ENCODE data around the gene COPS2. TPM values are rescaled to one million over a fixed set of nuclear protein-coding genes. Genes with fewer than 3 reads are reported as not detected.
"Not testable (repeated sequence)": the region's sequence is repeated elsewhere in the genome, so short reads cannot be mapped to it uniquely, and the experiment has no call there.

COPS2 gene
- total RNA-seq, 2 experiments from 2014 or later: 53.3 to 68.9 TPM

DNA sequence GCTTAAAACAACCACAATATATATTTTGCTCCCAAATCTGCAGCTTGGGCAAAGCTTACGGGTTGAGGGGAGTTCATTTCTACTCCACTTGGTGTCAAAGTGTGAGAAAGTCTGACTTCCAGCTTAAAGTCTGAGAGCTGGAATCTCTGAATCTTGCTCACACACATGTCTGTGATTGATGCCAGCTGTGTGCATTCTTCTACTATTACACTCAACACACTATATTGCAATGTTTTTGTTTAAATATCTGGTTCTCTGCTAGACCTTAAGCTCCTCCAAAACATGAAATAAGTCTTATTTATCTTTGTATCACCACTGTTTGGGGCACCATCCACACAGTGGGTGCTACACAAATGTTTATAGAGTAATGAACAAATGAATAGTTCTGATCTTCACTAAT is 72.4 kb downstream of the COPS2 start:
- DNase-seq: no peak

DNA sequence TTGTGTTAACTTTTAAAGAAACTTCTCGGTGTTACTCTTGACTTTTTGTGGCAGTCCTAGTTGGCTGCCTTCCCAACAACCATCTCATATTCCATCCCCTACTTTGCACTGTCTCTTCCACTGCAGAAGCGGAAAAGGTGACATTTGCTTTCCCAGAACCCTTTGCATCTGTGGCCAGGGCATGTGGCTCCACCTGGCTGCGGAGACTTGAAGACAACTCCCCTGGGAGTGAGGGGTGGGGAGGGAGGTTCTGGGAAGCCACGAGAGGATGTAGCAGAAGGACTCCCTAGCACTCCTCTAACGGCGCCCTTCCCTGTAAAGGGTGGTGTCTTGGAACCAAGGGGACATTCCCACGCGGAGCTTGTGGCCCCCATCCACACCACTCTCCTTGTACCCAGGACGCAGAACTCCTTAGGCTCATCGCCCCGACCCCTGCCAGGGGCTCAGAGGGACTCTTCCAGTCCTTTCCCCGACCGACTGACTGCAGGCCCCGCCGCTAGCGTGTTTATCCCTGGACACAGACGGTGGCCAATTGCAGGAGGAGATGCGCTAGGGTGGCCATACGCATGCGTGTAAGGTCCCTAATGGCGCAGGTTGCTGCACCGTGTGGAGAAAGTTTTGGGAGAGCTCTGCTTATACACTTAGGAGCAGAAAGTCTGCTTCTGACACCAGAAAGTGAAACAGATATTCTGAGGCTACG is 75.9 kb downstream of the COPS2 start:
- Mint-ChIP-seq H3K27ac (no peak overlapping the region), H3K9me3 (ENCODE audit: low read depth) (no peaks in the 10 kb centered on the region), H3K4me1 (peaks cover 2% of the 10 kb centered on the region), H3K27me3 (peaks cover 13% of the 10 kb centered on the region), H3K4me3 (no peak overlapping the region), H3K36me3 (no peaks in the 10 kb centered on the region)
- CTCF ChIA-PET: no interaction called here
- no peak for DNase-seq
- ATAC-seq: no peak

More for the DNA sequence above, 72.4 kb downstream of the COPS2 start:
- H3K4me1 Mint-ChIP-seq: peaks cover 2% of the 10 kb centered on the region
- no peak for ATAC-seq
- H3K36me3 Mint-ChIP-seq: no peaks in the 10 kb centered on the region
- no peak overlapping the region for H3K27ac Mint-ChIP-seq
- no peaks in the 10 kb centered on the region for H3K9me3 Mint-ChIP-seq (ENCODE audit: low read depth)
- no peak overlapping the region for H3K4me3 Mint-ChIP-seq
- CTCF ChIA-PET: interaction anchor here (0.6 kb wide), 1 partner anchor 852 kb away, joined by 3 read pairs; no protein-coding TSS in a partner anchor
- peaks cover 12% of the 10 kb centered on the region for H3K27me3 Mint-ChIP-seq

DNA sequence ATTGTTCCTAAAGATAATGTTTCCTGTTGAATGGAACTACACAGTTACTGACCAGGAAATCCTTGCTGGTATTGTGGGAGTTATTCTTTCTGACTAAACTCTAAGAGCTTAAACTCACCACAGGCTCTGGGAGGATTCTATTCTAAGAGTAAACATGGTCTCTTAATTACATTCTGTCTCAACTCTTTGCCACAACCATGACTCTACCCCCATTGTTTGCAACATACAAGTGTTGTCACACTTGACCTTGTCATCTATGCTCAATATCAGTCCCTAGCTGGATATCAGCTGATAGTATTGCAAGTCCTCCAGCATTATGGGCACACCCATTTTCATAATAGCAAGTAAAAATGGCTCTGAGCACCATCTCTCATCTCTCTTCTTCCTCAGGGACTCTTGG is 79.5 kb downstream of the COPS2 start:
- Mint-ChIP-seq H3K36me3 (no peaks in the 10 kb centered on the region), H3K4me1 (peaks cover 2% of the 10 kb centered on the region), H3K9me3 (ENCODE audit: low read depth) (no peaks in the 10 kb centered on the region), H3K27me3 (peaks cover 33% of the 10 kb centered on the region), H3K27ac (no peak overlapping the region), H3K4me3 (no peak overlapping the region)
- CTCF ChIA-PET: no interaction called here
- DNase-seq (no peak), ATAC-seq (no peak)

DNA sequence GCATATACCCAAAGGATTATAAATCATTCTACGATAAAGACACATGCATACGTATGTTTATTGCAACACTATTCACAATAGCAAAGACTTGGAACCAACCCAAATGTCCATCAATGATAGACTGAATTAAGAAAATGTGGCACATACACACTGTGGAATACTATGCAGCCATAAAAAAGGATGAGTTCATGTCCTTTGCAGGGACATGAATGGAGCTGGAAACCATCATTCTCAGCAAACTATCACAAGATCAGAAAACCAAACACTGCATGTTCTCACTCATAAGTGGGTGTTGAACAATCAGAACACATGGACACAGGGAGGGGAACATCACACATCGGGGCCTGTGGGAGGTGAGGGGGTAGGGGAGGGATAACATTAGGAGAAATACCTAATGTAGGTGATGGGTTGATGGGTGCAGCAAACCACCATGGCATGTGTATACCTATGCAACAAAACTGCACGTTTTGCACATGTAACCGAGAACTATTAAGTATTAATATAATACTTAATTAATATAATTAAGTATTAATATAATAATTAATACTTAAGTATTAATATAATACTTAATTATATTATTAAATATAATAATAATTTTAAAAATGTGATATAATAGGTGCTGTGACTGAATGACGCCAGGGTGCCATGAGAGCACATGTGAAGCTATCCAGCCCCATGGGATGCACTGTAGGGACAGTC is 80.7 kb downstream of the COPS2 start:
- DNase-seq; H3K27ac Mint-ChIP-seq; H3K9me3 Mint-ChIP-seq (ENCODE audit: low read depth); H3K36me3 Mint-ChIP-seq; CTCF ChIA-PET; H3K4me1 Mint-ChIP-seq; ATAC-seq; H3K4me3 Mint-ChIP-seq: not testable (repeated sequence)
- peaks cover 42% of the 10 kb centered on the region for H3K27me3 Mint-ChIP-seq

Small RNA genes lying within 50 kb of the gene (microRNA-seq; reads per million reads assigned to microRNA genes)
- 1.3 reads per million for gene MIR4716

Other genes starting within 250 kb of the COPS2 start
- gene SHC4, start 191.7 kb downstream of the COPS2 start, total RNA-seq: 1 to 10 TPM; 3.0 to 9.8 TPM
- 10 to 100 TPM; 29.3 to 32.3 TPM for gene SECISBP2L, start 109.2 kb downstream of the COPS2 start, total RNA-seq
- gene GALK2, start 14.6 kb upstream of the COPS2 start, total RNA-seq: 10 to 100 TPM; 27.0 to 30.9 TPM

Data from activated CD8-positive, alpha-beta memory T cell treated with anti-CD3 and anti-CD28 coated beads, Interleukin-2, amount 10 ng/mL, durations not matched to agents 7 days and 5 days (primary cell).